ENCODE results near the gene LDHD. TPM values are rescaled to one million over a fixed set of nuclear protein-coding genes. Genes with fewer than 3 reads are reported as not detected.

The LDHD gene
- total RNA-seq, 1 experiment from 2014 or later, result 0.42 TPM

DNA sequence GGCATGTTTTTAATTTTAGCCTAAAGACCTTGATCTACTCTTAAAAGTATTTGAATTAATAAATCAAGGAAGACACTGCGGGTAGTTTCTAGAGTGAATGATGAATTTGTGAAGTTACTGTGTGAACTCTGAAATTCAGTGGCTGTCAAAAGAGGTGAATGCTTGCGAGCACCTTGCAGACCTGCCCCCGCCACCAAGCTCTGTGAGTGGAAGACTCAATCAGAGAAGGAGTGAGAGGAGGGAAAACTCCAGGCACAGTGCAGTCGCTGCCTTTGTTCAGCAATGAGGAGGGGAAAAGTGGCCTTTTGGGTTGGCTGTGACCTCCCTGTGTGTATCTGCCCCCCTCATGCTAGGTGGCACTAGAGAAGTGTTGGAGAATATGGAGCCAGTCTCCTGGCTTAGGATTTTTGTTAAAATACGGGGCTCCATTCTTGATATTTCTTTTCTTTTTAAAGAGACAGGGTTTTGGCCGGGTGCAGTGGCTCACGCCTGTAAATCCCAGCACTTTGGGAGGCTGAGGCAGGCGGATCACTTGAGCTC, 53.0 kb downstream of the LDHD start:
- no peak for DNase-seq (ENCODE audit: low read depth)

- DNase-seq (ENCODE audit: low read depth), result no peak
These were observed 53.6 kb downstream of the LDHD start for GRCh38 chr16:75062976-75063346.

DNA sequence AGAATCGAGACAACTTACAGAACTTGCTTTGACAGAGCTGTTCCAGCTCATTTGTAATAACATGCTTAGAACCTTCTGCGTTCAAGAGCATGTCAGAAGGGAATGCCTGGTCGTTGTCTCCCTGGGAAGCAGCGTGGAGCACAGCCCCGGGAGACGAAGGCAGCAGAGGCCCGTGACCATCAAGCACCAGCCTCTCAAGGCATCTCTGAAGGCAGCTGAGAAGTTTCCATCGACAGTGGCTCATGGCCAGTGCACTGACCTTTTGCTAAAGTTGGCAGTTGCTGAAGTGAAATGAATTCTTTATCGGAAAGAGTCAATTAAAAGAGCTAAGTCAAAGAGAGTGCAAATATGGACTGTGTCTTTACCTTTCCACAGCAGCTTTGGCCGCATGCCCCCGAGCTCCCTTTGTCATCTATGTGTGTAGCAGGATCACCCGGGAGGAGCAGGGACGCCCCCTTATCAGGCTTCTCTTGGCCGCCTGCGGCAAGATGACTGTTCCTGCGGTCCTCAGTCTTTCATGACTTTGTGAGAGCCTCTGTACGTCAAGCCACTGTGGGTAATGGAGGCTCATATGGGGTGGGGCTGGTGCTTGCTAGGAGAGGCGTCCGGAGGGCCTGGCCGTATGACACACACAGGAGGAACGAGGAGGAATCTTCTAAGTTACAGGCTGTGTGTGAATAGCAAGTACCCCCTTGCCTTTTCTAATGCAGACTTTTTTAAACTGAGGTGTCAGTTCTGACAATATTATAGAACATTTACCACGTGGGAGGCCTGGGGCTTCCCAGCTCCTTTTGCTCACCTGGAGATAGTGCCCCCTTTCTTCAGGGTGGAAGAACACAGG, 54.2 kb downstream of the LDHD start:
- no peak for DNase-seq (ENCODE audit: low read depth)

Other genes starting within 250 kb of the LDHD start
- 6.4 and 32.0 TPM in 2 replicates for gene WDR59, start 131.7 kb downstream of the LDHD start, total RNA-seq (2014; rRNA removed; shearing (Covaris generic))
- gene ZNRF1, start 117.8 kb downstream of the LDHD start, total RNA-seq (2014; rRNA removed; shearing (Covaris generic)), result 13.6 and 19.3 TPM in 2 replicates
- 14.4 and 14.6 TPM in 2 replicates for gene ZFP1, start 31.7 kb upstream of the LDHD start, total RNA-seq (2014; rRNA removed; shearing (Covaris generic))
- gene CTRB2, start 90.4 kb upstream of the LDHD start, total RNA-seq (2014; rRNA removed; shearing (Covaris generic)), result not detected in 2 replicates
- gene CTRB1, start 102.2 kb upstream of the LDHD start, total RNA-seq (2014; rRNA removed; shearing (Covaris generic)), result not detected in 2 replicates
- gene BCAR1, start 134.8 kb upstream of the LDHD start, total RNA-seq (2014; rRNA removed; shearing (Covaris generic)), result 47.3 and 80.5 TPM in 2 replicates

Measured in M059J (cell line).